Measurements from ENCODE around the gene ITPA.

The ITPA gene

GRCh38 chr20:3229158-3229557, 19.9 kb downstream of the ITPA start:
- no peak for DNase-seq

- DNase-seq = no peak
These were observed 20.5 kb downstream of the ITPA start for GRCh38 chr20:3229798-3230197.

DNA sequence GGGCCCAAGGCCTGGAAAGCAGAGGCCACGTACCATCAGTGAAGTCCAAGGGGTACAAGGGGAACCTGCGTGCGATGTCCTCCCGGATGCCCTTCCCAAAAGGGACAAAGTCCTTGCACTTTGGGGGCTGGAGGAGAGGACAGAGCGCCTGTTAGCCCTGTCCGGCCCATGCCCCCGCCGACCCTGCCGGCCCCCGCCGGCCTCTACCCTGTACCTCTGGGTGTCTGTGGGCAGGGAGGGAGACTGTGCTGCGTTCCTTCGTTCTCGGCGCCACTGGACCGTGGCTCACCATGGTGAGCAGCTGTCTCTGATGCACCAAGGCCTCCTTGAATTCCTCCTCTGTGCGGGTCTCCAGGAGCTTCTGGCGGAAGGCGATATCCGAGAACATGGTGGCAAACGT, 21.8 kb downstream of the ITPA start:
- DNase-seq = no peak

GRCh38 chr20:3231889-3232588, 22.7 kb downstream of the ITPA start:
- no peak for DNase-seq

GRCh38 chr20:3233131-3233990, 24.1 kb downstream of the ITPA start:
- no peak for DNase-seq

DNA sequence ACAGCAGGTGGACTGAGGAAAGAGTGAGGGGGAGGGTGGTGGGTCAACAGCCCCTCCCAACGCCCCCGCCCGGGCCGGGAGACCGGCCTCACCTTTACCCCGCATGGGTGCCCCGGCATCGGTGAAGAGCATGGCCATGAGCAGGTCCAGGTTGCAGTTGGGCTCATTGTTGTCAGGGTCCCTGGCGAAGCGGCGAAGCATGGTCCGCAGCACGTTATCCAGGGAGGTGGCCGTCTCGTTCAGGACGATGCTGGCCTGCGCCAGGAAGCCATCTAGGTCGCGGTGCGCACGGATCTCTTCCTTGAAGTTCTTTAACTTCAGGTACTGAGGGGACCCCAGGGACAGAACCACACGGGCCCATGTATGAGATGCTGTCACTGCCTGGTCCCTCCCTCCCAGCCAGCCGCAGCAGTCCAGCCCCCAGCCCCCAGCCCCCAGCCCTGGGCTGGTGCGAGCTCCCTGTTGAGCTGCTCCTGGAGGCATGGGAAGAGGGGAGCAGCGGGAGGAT, 24.7 kb downstream of the ITPA start:
- DNase-seq = no peak

GRCh38 chr20:3235666-3236324, 26.5 kb downstream of the ITPA start:
- no peak for DNase-seq

- DNase-seq = no peak
These were observed 28.0 kb downstream of the ITPA start for GRCh38 chr20:3237011-3237957.

DNA sequence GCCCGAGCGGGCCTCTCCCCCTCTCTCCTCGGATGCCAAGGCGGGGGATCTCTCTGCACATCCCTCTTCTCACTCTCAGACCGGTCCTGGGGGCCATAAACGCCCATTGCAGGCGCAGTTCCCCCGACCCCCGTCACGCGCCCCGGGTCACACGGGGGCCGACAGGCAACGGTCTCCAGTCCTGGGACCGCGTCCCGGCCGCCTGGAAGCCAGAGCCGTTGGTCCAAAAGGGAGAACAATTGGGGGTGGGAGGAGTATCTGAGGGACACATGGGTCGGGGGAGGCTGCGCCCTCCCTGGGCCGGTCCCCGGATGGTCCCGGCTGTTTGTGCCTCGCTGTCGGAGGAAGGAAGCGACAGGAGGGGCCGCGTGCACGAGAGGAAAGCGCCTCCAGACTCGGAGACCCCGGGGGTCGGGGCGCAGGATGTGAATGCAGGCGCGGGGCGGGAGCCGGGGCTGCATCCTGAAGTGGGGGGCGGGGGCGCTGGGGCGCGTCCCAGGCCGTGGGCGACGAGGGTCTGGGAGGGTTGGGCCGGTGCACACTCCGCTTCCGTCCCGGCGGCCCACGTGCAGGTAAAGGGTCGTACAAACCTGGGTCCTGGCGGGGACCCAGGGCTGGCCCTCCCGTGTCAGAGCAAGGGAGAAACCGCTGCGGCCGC, 28.8 kb downstream of the ITPA start:
- DNase-seq = no peak

GRCh38 chr20:3238616-3239025, 29.3 kb downstream of the ITPA start:
- DNase-seq = no peak

GRCh38 chr20:3239026-3239866, 29.9 kb downstream of the ITPA start, which contains the start of gene SLC4A11:
TSS of gene SLC4A11 (minus strand) at chr20:3239190. CDS start at chr20:3239137, 53 bp downstream.
- peak; percentile 51 for DNase-seq

DNA sequence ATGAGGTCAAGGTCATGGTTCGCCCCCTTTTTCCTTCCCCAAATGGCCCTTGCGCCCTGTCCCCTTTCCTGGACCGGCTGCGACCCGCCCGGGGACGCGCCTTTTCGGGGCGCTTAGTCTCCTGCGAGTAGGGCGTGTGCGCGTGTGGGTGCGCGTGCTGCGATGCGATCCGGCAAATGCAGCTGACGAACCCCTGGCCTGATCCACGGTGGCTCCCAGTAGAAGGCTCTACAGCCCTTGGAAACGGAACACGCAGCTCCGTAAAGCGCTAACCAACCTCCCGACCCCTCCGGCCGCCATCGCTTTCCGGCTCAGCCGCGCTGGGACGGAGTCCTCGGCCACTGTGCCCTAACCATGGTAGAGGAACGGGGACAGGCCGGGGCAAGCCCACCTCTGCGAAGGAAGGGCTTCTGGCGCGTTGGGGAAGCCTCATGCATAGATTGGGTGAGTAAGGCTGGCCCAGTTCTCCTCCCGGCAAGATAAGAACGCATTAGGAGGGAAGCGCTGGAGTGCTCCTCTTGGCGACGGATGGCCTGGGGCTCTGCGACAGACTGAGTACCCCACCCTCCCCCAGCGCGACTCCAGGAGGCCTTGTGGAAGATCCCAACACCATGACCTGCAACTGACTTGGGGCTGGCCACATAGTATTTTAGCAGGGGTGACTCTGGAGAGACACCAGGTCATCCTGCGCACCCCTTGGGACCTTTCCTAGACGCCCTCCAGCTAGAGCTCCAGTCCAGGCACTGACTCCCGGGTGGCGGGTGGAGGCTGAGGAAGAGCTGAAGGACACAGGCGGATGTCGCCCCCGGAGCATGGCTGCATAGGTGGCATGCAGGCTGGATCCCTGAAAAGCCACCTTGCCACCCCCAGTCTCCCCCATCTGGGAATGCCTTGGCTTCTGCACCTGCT, 30.8 kb downstream of the ITPA start:
- DNase-seq = no peak

GRCh38 chr20:3240776-3241363, 31.6 kb downstream of the ITPA start:
- DNase-seq = no peak

DNA sequence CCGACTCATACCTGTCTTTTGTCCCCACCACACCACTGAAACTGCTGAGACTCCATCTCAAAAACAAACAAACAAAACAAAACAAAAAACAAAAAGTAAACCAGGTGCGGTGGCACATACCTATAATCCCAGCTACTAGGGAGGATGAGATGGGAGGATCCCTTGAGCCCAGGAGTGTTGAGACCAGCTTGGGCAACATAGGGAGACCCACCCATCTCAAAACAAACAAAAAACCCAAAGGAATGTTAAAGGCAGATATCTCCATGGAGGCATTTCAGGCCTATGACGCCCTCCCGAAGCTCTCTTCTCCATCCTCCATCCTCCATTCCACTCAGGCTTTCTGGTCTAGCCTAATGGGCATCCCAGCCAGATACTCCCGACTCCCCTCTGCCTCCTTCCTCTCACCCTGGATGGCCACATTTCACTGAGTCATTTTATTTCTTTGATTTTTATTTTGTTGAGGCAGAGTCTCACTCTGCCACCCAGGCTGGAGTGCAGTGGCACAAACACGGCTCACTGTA, 32.9 kb downstream of the ITPA start:
- DNase-seq = no peak

DNA sequence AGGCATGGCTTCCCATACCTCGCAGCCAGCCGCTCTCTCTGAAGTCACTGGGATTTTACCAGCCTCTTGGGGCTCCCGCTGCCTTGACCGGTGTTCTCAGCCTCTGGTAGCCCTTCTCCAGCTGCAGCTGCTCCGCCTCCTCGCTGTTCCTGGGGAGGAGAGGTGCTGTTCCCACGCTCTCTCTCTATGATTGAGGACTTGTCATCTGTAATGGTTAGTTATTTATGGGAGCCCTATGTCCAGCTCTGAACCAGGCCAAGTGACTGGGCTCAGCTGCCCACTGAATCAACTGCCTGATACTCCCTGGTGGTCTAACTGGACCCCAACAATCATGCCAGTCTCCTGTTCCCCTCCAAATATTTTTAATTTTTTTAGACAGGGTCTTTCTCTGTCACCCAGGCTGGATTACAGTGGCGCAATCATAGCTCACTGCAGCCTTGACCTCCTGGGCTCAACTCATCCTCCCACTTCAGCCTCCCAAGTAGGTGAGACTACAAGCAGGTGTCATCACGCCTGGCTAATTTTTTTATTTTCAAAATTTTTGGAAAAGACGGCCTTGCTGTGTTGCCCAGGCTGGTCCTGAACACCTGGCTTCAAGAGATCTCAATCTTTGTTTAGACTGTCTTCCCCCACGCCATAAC, 34.5 kb downstream of the ITPA start:
- no peak for DNase-seq

DNA sequence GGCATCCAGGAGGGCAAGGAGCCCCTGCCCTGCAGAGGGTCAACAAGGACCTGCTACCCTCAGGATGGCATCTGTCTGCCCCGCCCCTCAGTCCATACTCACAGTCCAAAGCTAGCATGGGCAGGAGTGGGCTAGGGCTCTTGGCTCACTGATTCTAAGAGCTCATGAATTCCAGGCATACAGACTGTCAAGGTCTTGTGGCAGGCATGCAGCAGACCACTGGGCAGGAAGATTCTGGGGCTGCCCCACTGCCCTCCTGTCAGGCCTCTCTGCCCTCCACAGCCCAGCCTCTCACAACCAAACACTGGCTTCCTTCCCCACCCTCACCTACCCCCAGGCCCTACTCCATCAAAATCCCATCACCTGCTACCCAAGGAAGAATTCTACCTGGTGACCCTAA, 35.3 kb downstream of the ITPA start:
- no peak for DNase-seq

GRCh38 chr20:3245156-3245555, 35.9 kb downstream of the ITPA start:
- DNase-seq = no peak

DNA sequence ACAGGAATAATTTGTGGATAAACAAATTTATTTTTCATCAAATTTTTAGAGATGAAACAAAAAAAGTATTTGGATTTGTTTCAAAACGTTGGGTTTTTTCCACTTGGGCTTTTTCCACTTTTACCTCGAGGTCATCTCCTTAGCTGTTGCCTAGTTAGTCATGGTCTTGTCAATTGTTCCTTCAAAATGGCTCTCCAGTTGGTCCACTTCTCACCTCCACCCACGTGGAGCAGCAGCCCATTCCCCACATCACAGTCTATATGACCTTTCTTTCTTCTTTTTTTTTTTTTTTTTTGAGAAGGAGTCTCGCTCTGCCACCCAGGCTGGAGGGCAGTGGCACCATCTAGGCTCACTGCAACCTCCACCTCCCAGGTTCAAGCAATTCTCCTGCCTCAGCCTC, 36.4 kb downstream of the ITPA start:
- no peak for DNase-seq

Measured in GDM1 (cell line).